ENCODE results near the gene EMD.
"Not testable (repeated sequence)": the region's sequence is repeated elsewhere in the genome, so short reads cannot be mapped to it uniquely, and the experiment has no call there.

GRCh38 chrX:154389812-154390747 lies 11.0 kb downstream of the EMD start:
- not testable (repeated sequence) for TF ChIP-seq CTCF (IDR thresholded peaks at IDR 0.05); ZFX (IDR thresholded peaks at IDR 0.05; ENCODE audit: borderline replicate concordance)
